HG02588 (cell line): ENCODE measurements around the gene GPC6.

Experiments used
- ATAC-seq: cut with Tn5 transposase; IDR thresholded peaks from one replicate; pipeline ENCODE4 v1.9.1; 2021; ENCODE audit warnings: mild to moderate bottlenecking, moderate library complexity; ENCODE audit not compliant: unreplicated experiment

The GPC6 gene

DNA sequence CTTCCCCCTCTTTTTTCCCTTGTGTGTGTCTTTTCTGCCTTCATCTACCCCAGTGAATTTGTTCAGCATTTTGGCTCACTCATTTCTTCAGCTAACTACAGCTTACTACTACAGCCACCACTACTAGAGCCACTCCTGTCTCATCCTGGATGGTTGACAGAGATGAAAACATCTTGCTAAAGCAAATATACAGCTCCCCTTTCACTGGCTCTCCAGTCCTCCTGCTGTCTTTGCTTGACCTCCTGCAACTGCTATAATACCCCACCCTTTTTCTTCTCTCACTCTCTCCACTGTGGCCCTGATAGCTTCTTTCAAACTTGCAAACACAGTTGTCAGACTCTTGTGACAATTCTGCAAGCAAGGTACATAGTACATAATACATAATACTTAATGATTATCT, 729.3 kb downstream of the GPC6 start:
- ATAC-seq: no peak

DNA sequence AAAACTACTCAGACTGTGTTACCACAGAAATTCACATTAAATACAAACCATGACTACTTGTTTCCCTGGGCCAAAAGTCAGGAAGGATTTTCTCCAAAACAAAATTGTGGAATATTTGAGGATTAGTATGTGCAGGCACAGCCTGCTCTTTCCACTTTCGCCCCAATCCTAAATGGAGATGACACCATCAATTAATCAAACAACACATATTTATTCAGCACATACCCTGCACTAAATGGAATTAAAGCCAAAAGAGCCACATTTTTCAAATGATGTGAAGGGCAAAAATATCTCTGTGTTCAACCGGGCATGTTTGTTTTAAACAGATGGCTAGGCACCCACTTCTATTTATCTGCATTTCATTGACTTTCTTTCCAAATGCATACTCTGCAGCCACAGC, 729.8 kb downstream of the GPC6 start:
- ATAC-seq: no peak

DNA sequence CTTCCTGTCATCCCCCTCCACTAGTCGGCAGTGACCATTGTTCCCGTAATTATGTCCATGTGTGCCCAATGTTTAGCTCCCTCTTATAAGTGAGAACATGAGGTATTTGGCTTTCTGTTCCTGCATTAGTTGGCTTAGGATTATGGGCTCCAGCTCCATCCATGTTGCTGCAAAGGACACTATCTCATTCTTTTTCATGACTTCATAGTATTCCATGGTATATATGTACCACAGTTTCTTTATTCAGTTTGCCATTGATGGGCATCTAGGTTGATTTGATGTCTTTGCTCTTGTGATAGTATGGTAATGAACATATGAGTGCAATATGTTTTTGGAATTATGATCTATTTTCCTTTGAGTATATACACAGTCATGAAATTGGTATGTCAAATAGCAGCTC, 730.8 kb downstream of the GPC6 start:
- ATAC-seq: no peak

DNA sequence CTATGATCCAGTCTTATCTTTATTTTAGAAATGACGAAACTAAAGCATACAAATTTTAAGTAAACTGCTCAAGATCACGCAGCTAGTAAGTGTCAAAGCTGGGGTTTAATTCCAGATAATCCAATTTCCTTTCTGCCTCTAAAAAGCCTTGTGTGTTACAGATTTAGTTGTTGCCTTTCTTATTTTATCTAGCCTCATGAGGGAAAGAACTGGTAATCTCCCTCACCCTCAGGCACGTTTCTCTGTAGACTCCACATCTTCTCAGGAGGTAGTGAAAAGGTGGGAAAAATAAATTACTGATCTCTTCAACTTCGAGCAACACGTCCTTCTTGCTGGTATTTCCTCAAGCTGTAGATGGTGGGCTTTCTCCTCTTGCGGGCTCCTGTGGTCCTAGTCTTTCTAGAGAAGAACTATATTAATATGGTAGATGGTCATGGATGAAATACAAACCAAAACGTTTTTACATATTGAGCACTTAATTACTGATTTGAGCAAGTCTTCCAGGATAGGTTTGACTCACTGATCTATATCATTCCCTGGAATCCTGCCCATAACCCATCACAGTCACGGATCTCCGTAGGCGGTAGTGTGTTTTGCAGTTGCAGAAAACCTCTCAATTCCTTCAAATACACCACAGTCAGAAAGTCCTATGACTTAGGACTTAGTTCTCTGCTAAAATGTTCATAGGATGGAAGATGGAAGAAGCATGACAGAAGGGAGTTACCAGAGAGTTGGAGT, 733.4 kb downstream of the GPC6 start:
- no peak for ATAC-seq

DNA sequence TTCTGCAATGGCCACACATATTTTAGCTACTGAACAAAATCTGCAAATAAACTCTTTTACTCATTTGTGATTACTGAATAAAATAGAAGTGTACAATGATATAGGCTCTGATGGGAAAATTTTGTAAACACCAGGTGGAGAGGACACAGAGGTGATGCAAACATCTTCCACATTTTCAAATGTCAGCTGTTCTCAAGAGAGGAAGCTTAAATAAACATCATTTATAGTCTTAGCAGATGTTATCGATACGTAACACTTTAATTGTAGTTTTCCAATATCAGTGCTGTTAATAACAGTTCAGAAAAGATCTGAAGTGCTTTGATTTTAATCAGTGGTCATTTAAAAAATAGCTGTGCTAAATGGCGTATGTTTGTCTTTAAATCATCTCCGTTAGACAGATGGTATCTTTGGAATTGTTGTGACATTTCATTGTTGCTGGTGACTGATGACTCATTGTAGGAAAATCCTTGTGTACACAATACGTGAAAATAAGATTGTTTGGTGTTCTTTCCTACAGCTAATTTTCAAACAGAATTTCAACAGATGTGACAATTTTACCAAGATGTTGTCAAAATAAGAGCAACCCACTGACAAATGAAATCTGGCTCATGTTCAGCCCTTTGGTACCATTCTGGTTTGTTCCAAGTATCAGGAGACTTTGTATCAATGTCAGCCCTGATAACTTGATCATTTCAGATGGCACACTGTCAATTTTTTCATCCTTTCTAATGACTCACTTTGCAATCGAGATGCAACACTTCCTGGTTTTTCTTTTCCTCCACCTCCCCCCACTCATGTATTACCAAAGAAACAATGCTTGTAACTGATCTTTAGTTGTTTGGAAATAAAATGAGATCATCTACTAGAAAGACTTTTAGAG, 736.9 kb downstream of the GPC6 start:
- ATAC-seq: no peak

DNA sequence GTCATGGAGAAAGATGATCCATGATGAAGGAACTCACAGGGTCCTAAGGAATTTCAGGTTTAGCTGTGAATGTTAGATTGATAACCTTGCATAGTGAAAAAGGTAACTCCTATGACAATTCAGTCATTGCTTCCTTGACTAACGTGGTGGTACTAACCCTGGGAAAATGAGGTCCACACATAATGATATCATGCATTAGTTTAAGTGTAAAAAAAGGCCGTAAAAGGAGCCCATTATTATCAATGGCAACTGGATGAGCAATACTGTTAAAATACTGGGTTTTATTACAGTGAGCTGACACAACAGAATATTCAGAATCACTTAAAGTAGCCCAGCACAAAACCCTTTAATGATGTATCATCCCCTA, 737.5 kb downstream of the GPC6 start:
- no peak for ATAC-seq

DNA sequence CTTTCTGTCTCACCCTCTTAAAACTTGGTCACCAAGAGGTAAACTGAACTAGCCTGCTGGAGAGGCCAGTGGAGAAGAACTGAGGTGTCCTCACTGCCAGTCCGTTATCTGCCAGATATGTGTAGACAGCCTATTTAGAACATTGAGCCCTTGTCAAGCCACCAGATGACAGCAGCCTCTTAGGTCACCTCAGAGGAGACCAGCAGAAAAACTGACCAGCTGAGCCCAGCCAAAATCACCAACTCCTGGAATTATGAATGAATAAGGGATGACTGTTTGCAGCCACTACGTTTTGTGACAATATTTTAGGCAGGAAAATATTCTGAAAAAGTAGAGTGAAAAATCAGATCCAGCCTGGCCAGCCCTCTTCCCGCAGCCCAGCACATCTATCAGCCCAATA, 739.0 kb downstream of the GPC6 start:
- ATAC-seq: no peak

DNA sequence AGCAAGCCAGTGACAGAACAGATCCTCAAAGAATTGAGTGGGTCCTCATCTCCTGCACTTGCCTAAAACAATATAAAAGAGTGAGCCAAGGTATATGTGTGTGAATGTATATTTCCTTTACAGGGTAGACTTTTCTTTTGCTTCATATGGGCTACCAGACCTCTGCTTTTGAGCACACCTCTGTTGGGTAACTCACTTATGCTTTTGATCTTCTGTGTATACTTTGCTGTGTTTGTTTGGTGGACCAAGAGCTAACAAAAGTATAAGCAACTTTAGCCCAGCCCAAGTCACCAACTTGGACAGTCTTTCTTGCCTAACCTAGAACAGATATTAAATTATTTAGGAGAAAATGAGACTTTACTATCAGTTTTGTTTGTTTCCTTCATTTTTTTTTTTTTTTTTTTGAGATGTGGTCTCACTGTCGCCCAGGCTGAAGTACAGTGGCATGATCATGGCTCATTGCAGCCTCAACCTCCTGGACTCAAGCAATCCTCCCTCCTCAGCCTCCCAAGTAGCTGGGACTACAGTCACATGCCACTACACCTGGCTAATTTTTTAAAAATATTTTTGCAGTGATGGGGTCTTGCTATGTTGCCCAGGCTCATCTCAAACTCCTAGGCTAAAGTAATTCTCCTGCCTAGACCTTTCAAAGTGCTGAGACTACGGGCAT, 739.8 kb downstream of the GPC6 start:
- ATAC-seq: no peak

DNA sequence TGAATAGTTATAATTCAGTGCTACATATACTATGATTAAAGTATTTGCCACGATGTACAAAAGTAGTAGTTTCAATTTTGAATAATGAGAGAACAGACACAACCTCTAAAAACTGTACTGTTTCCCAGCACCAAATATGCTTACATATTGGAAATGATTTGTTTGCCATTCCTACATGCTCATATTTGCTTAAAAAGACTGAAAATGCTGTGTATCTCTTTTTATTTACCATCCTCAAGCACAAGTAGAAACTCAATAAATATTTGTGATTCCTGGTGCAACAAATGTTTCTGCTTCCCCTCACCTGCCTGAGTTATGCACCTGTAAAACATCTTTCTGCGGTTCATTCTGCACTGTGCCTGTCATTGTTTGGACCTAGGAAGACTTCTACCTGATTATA, 740.7 kb downstream of the GPC6 start:
- ATAC-seq: no peak

DNA sequence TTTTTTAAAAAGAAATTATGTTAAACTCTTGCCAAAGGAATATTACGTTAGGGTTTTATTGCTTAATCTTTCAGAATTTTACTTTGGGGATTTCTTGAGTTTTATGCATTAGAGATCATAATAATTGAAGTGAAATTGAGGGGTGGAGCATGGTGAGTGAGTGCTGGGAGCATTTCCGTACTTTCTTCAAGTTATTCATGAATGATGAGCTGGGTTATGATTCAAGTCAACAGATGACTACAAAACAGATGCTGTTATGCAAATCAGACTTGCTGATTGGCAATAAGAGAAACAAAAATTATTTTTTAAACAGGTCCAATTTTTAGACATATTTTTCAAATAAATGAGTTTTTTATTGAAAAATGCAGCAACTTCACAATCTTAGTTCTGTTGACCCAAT, 748.6 kb downstream of the GPC6 start:
- no peak for ATAC-seq

DNA sequence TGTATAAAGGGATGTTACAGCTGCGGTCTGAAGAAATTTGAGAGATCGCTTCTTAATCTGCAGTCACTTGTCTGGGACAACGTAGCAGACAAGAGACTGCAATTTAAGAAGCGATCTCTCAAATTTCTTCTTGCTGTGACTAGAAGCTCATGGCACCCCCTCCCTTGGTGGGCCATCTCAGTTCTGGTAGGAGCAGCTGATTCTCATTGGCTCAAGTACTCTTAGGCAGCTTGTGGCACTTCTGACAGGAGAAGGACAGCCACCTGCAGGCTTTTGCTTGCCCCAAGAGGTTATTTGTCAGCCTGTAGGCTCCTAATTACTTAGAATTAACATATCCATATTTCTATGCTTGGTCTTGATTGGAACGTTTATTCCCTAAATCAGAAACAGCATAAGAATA, 749.9 kb downstream of the GPC6 start:
- no peak for ATAC-seq

DNA sequence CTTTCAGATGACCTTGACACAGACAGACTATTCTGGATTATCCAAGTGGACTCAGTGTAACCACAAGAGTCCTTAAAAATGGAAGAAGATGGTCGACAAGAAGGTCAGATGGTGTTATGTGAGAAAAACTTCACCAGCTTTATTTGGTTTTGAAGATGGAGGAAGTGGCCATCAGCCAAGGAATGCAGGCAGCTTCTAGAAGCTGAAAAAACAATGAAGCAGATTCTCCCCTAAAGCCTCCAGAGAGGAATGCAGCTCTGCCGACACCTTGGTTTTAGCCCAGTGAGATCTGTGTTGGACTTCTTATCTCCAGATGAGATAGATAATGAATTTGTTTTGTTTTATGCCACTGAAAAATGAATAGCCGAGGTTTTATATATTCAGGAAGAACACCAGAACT, 751.4 kb downstream of the GPC6 start:
- ATAC-seq: no peak

DNA sequence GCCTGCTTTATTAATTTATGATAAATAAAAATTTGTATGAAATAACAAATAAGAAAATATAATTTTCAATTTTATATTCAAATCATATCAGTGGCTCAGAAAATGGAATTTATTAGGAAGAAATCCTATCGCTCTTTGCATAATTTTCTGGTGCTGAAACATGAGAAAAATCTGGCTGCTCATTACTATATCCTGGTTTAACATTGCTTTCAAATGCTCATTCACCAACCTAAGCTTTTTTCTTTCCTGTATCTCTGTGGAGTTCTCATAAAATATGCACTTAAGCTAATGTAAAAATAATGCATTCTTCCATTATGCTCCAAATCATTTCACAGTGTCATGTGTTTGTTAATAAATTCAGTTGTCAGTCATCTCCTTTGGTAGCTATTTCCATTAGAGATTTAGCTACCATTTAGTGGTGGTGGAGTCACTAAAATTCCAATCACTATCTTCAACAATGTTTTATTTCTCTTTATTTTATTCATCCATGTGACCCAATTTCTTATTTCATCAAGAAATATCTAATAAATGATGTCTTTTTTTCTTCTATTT, 754.9 kb downstream of the GPC6 start:
- ATAC-seq: no peak

DNA sequence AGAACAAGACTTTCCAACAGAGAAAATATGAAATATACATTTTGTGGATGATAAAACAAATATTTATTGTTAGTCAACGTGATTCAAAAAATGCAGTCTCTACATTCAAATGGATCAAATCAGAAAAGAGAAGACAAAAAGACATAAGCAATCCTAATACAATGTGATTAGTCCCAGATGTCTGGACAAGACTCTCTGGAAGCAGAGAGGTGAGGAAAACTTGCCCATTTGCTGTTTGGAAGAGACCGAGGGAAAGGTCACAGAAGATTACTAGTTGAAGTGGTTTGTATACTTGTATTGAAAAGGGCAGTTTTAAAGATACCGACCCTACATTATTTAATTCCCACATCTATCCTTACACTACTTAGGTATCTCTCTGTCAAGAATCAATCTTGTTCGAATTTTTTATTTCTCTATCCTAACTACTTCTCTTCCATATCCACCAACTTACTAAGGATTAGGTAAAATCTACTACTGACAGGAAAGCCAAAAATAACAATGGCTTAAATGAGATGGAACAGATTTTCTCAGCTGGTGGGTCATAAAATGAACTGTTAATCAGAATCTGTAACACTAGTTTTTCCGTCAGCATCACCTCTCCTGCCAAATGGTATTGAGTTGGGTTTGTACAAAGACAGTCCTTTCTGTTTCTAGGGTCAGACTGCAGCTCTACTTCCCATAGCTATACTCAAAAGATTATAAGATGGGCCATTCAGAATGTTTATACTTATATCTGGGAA, 755.7 kb downstream of the GPC6 start:
- no peak for ATAC-seq

DNA sequence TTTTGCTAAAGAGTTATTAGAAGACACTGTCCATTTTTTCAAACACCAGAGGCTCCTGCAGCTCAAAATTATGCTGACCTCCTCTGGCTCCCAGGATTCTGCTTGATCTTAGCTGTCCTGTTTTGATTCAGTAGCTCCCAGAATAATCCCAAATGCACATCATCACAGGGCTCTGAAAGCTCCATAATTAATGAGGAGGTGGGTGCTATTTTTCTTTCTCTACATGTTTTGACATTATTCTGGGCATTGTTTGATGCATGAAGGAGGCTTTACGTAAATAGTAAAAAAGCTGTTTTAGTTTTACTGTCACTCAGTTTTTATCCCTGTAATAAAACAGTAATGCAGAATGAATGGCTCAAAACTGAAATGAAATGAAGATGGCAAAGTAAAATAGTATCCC, 757.4 kb downstream of the GPC6 start:
- no peak for ATAC-seq

DNA sequence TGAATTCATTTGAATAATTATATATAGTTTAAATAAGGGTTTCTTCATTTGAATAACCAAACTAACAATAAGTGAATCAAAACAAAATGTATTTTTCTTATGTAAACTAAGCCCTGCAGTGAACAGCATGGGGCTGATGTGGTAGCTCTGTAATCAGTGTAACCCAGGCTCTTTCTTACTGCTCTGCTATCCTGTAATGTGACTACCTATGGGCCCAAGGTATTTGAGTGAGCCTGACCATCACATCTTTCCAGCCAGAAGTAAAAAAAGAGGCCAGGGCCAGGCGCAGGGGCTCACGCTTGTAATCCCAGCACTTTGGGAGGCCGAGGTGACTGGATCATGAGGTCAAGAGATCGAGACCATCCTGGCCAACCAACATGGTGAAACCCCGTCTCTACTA, 758.3 kb downstream of the GPC6 start:
- no peak for ATAC-seq

DNA sequence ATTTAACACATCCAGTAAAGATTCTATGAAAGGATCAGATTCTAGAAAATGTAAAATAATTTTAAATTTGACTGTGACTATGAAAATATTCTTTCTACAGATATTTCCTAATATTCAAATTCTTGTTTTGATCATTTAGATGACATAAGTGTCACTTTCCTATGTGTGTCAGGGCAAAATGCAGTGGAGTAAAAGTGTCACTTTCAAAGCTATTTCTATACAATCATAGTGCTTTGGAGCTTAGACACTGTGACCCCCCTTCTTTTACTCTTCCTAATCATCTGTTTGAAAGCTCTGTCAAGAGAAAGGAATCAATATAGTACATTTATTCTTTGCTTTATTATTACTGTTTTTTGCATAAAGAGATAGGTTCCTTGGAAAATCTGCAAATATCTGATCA, 760.9 kb downstream of the GPC6 start:
- no peak for ATAC-seq

DNA sequence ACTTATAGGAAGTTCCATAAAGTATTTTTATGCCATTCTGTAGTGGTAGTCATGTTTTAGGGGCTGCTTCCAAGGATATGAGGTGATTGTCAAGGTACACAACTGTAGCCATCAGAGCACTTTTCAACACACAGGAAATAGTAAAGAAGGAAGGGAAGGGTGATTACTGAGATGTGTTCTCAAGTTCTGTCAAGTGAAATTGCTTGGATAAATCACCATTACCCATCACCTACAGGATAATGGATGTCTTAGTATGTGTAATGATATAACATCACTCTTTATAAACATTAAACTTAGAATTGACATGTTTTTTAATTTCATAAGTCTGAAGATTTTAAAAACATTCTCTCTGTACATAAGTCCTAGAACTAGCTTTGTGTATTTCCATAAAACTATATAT, 765.0 kb downstream of the GPC6 start:
- no peak for ATAC-seq

DNA sequence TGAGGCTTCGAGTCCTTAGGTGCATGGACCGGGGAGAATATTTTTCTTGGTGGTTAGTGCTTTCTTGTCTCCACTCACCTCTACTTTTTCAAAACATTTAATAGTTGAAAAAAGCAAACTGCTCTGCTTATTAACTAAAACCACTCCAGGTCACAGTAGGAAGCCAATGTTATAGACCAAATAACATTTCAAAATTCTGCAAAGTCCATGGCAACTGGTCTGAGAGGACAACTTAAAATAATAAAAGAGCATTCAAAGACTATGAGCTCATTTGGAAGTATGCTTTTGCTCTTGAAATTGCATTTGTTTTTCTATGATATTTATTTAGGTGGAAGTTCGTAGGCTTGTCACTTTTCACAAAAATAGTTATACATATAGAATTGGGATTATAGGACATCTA, 769.9 kb downstream of the GPC6 start:
- ATAC-seq: no peak

DNA sequence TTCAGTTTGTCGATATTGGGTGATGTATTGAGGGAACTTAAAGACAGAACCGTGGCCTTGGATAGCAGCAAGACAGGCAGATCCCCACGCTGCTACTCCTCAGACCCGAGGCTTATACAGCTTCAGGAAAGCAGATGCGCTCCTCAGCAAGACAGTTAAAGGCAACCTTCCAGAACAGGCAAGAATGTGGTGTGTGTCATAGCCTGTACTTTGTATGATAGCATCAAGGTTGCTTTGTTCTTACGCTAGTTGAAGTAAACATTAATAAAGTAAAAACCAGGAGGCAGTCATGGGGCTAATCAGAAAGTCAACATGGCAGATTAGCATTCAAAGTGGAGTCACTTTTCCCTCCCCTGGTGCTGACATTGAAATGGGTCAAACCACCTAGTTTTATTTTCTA, 779.7 kb downstream of the GPC6 start:
- ATAC-seq: no peak

DNA sequence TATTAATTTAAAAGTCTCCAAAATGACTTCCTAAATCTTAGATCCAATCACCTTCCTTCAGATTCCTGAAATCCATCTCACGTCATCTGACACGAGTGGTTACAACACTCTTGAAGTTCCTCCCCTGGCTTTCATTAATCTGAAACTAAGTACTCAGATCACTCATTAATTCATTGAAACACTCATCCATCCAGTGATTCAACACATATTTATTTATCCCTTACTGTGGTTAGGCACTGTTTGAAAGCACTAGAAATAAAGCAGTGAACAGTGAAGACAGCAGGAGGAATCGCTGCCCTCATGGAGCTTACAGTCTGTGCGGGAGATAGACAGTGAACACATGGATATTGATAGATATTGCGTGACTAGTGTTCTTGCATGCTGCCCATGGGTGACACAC, 780.5 kb downstream of the GPC6 start:
- no peak for ATAC-seq
